ENCODE data around the gene LRRC73.

The LRRC73 gene

DNA sequence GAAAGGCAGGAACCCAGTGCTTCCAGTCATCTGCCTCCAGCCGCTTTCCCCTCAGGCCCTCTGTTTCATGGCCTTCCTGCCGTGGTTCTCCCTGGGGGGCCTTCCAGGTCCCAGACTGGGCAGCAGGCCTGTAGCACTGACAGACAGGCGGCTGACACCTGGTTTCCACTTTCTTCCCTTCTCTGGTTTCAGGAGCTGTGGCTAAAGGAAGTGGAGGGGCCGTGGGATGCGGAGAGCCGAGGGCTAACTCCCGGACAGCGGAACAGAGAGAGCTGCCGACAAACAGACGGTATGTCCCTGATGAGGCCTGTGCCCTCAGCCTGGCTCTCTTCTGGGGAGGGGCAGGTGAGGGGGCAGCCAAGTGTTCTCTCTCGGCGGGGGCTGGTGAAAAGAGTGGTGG is 12.5 kb downstream of the LRRC73 start:
- Histone ChIP-seq H3K9ac (ENCODE audit: low read depth, low read length) (no peak overlapping the region), H3K36me3 (ENCODE audit: insufficient read depth, low read length) (peaks cover 54% of the 10 kb centered on the region), H3K79me2 (ENCODE audit: insufficient read depth, low read length) (peaks cover 9% of the 10 kb centered on the region; the same call in 1 of the 2 replicates), H3K4me3 (ENCODE audit: low read depth in 1 of 2, low read length in 2 of 2) (no peak overlapping the region), H4K20me1 (ENCODE audit: insufficient read depth, low read length) (peaks cover 21% of the 10 kb centered on the region), H3K4me2 (ENCODE audit: insufficient read depth, low read length) (no peak overlapping the region), H3K27me3 (ENCODE audit: insufficient read depth, low read length, poor library complexity) (no peaks in the 10 kb centered on the region), H3K9me3 (ENCODE audit: insufficient read depth, low read length, severe bottlenecking) (no peaks in the 10 kb centered on the region), H2AFZ (ENCODE audit: low read depth, low read length) (no peak overlapping the region), H3K4me1 (ENCODE audit: insufficient read depth, low read length) (no peaks in the 10 kb centered on the region), H3K27ac (ENCODE audit: low read length) (no peak overlapping the region)
- DNase-seq: no peak
- no peak for ATAC-seq (ENCODE audit: insufficient read depth, low read depth)
- TF ChIP-seq, protein P1, sequence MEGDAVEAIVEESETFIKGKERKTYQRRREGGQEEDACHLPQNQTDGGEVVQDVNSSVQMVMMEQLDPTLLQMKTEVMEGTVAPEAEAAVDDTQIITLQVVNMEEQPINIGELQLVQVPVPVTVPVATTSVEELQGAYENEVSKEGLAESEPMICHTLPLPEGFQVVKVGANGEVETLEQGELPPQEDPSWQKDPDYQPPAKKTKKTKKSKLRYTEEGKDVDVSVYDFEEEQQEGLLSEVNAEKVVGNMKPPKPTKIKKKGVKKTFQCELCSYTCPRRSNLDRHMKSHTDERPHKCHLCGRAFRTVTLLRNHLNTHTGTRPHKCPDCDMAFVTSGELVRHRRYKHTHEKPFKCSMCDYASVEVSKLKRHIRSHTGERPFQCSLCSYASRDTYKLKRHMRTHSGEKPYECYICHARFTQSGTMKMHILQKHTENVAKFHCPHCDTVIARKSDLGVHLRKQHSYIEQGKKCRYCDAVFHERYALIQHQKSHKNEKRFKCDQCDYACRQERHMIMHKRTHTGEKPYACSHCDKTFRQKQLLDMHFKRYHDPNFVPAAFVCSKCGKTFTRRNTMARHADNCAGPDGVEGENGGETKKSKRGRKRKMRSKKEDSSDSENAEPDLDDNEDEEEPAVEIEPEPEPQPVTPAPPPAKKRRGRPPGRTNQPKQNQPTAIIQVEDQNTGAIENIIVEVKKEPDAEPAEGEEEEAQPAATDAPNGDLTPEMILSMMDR (IDR thresholded peaks at IDR 0.05; ENCODE audit: borderline replicate concordance, extremely low read depth, low read length, poor library complexity, severe bottlenecking): no peak
- TF ChIP-seq EZH2 (IDR thresholded peaks at IDR 0.05; ENCODE audit: borderline replicate concordance, low read depth, low read length, severe bottlenecking): no peak

DNA sequence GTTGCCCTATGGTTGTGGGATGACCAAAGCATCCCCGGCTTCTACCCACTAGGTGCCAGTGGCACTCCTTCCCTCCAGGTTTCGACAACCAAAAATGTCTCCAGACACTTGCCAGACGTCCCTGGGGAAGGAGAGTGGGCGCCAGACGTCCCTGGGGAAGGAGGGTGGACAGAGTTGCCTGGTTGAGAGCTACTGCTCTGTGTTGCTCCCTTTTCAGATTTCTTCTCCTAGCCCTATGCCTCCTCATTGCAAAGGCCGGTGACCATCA is 13.1 kb downstream of the LRRC73 start:
- no peak overlapping the region for H3K4me3 ChIP-seq (ENCODE audit: low read depth in 1 of 2, low read length in 2 of 2)
- DNase-seq (no peak), ATAC-seq (ENCODE audit: insufficient read depth, low read depth) (no peak)
- H3K36me3 ChIP-seq (ENCODE audit: insufficient read depth, low read length): peaks cover 48% of the 10 kb centered on the region
- H3K9me3 ChIP-seq (ENCODE audit: insufficient read depth, low read length, severe bottlenecking): no peaks in the 10 kb centered on the region
- H3K27me3 ChIP-seq (ENCODE audit: insufficient read depth, low read length, poor library complexity): no peaks in the 10 kb centered on the region
- peaks cover 13% of the 10 kb centered on the region; the same call in 1 of the 2 replicates for H3K79me2 ChIP-seq (ENCODE audit: insufficient read depth, low read length)
- no peak for TF ChIP-seq EZH2 (IDR thresholded peaks at IDR 0.05; ENCODE audit: borderline replicate concordance, low read depth, low read length, severe bottlenecking)
- TF ChIP-seq, protein P1 (IDR thresholded peaks at IDR 0.05; ENCODE audit: borderline replicate concordance, extremely low read depth, low read length, poor library complexity, severe bottlenecking): no peak
- no peaks in the 10 kb centered on the region for H3K4me1 ChIP-seq (ENCODE audit: insufficient read depth, low read length)
- no peak overlapping the region for H3K4me2 ChIP-seq (ENCODE audit: insufficient read depth, low read length)
- H3K27ac ChIP-seq (ENCODE audit: low read length): no peak overlapping the region
- peaks cover 26% of the 10 kb centered on the region for H4K20me1 ChIP-seq (ENCODE audit: insufficient read depth, low read length)
- no peak overlapping the region for H3K9ac ChIP-seq (ENCODE audit: low read depth, low read length)
- no peak overlapping the region for H2AFZ ChIP-seq (ENCODE audit: low read depth, low read length)

DNA sequence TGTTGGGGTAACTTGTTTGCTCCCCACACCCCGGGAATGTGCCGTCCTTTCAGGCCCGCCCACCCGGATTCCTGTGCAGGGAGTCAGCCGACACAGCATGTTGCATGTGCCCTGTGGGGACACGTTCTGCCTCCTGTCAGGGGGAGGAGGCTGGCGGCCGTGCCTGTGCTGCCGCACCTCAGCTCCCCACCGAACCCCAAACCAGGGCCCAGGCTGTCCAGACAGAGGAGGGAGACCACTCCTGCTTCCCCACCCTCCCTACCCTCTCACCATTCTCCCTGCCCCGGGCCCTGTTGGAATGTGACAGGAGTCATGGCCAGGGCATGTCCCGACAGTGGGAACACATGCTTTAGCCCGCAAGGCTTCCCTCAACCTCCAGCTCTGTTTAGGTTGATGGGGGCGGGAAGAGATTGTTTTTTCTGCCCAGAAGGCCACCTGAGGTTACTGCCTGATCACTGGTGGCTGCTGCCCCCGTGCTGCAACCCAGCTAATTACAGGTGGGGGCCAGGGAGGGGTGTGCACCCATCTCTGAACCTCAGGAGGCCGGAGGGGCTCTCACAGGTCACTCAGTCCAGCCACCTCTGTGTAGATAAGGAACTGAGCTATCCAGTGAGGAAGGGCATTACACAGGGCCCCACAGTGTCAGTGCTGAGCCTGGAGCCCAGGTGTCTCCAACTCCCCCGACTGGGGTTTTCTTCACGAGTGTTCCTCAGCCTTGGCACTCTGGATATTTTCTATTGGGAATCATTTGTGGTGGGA is 13.6 kb downstream of the LRRC73 start:
- H3K27me3 ChIP-seq (ENCODE audit: insufficient read depth, low read length, poor library complexity): no peaks in the 10 kb centered on the region
- DNase-seq (no peak), ATAC-seq (ENCODE audit: insufficient read depth, low read depth) (no peak; the same call in 2 of the 3 replicates)
- no peak overlapping the region for H3K4me2 ChIP-seq (ENCODE audit: insufficient read depth, low read length)
- H3K4me1 ChIP-seq (ENCODE audit: insufficient read depth, low read length): no peaks in the 10 kb centered on the region
- H3K4me3 ChIP-seq (ENCODE audit: low read depth in 1 of 2, low read length in 2 of 2): no peak overlapping the region
- H3K27ac ChIP-seq (ENCODE audit: low read length): no peak overlapping the region
- peaks cover 13% of the 10 kb centered on the region; the same call in 1 of the 2 replicates for H3K79me2 ChIP-seq (ENCODE audit: insufficient read depth, low read length)
- H3K36me3 ChIP-seq (ENCODE audit: insufficient read depth, low read length): peaks cover 43% of the 10 kb centered on the region
- no peaks in the 10 kb centered on the region for H3K9me3 ChIP-seq (ENCODE audit: insufficient read depth, low read length, severe bottlenecking)
- no peak overlapping the region for H3K9ac ChIP-seq (ENCODE audit: low read depth, low read length)
- no peak overlapping the region for H2AFZ ChIP-seq (ENCODE audit: low read depth, low read length)
- no peak for TF ChIP-seq EZH2 (IDR thresholded peaks at IDR 0.05; ENCODE audit: borderline replicate concordance, low read depth, low read length, severe bottlenecking)
- TF ChIP-seq, protein P1 (IDR thresholded peaks at IDR 0.05; ENCODE audit: borderline replicate concordance, extremely low read depth, low read length, poor library complexity, severe bottlenecking): peak; percentile 54
- peaks cover 29% of the 10 kb centered on the region for H4K20me1 ChIP-seq (ENCODE audit: insufficient read depth, low read length)
